ENCODE measurements around the gene TNNC1. TPM values are rescaled to one million over a fixed set of nuclear protein-coding genes. Genes with fewer than 3 reads are reported as not detected.

Gene TNNC1
- total and polyA plus RNA-seq, 2 of the 13 experiments (the other 11 are each of a cell fraction or from before 2014, with no cell fraction given): 11.8 to 36.4 TPM

- TF ChIP-seq, protein P1, sequence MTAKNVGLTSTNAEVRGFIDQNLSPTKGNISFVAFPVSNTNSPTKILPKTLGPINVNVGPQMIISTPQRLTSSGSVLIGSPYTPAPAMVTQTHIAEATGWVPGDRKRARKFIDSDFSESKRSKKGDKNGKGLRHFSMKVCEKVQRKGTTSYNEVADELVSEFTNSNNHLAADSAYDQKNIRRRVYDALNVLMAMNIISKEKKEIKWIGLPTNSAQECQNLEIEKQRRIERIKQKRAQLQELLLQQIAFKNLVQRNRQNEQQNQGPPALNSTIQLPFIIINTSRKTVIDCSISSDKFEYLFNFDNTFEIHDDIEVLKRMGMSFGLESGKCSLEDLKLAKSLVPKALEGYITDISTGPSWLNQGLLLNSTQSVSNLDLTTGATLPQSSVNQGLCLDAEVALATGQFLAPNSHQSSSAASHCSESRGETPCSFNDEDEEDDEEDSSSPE (CRISPR knock-in tag; IDR thresholded peaks at IDR 0.05): peak; percentile 65
- no peak for TF ChIP-seq MYNN (CRISPR knock-in tag; IDR thresholded peaks at IDR 0.05; ENCODE audit: low read depth)
- TF ChIP-seq ZSCAN25 (CRISPR knock-in tag; IDR thresholded peaks at IDR 0.05): peak; percentile 64; the same call in 1 of the 2 replicates
- TF ChIP-seq ZBTB42 (CRISPR knock-in tag; IDR thresholded peaks at IDR 0.05): no peak; the same call in 1 of the 2 replicates
- no peak for TF ChIP-seq SIN3B (IDR thresholded peaks at IDR 0.05; ENCODE audit: low read length)
- TF ChIP-seq ZNF674 (CRISPR knock-in tag; IDR thresholded peaks at IDR 0.05; ENCODE audit: low read depth): no peak
- TF ChIP-seq HNRNPK (IDR thresholded peaks at IDR 0.05; ENCODE audit: low read depth, low read length, poor library complexity, severe bottlenecking): no peak
- TF ChIP-seq ZNF276 (CRISPR knock-in tag; IDR thresholded peaks at IDR 0.05; ENCODE audit: low read depth): no peak; the same call in 1 of the 2 replicates
- no peak for TF ChIP-seq ZNF629 (CRISPR knock-in tag; conservative IDR thresholded peaks at IDR 0.05)
- no peak for TF ChIP-seq MED13 (CRISPR knock-in tag; IDR thresholded peaks at IDR 0.05)
- no peak for TF ChIP-seq E2F1 (CRISPR knock-in tag; IDR thresholded peaks at IDR 0.05)
- TF ChIP-seq ZNF160 (CRISPR knock-in tag; IDR thresholded peaks at IDR 0.05): no peak
- no peak for TF ChIP-seq JUND (CRISPR knock-in tag; IDR thresholded peaks at IDR 0.05)
- no peak for TF ChIP-seq JDP2 (CRISPR knock-in tag; IDR thresholded peaks at IDR 0.05; ENCODE audit: borderline replicate concordance)
- TF ChIP-seq MIER3 (CRISPR knock-in tag; IDR thresholded peaks at IDR 0.05; ENCODE audit: borderline replicate concordance): 0 out of 2 replicates have a peak, but pooled peaks have one; percentile 22
- TF ChIP-seq ZNF816 (CRISPR knock-in tag; IDR thresholded peaks at IDR 0.05; ENCODE audit: borderline replicate concordance): no peak
- no peak for TF ChIP-seq TCF12 (IDR thresholded peaks at IDR 0.05)
- TF ChIP-seq TCF12 (CRISPR knock-in tag; IDR thresholded peaks at IDR 0.05): no peak
- TF ChIP-seq SP4 (CRISPR knock-in tag; IDR thresholded peaks at IDR 0.05): peak; percentile 88
- TF ChIP-seq ZNF614 (CRISPR knock-in tag; IDR thresholded peaks at IDR 0.05; ENCODE audit: borderline replicate concordance): no peak
- no peak for TF ChIP-seq MED8 (CRISPR knock-in tag; IDR thresholded peaks at IDR 0.05; ENCODE audit: insufficient replicate concordance)
- TF ChIP-seq ZNF652 (CRISPR knock-in tag; IDR thresholded peaks at IDR 0.05; ENCODE audit: borderline replicate concordance, low read depth): no peak
- TF ChIP-seq, protein P2, sequence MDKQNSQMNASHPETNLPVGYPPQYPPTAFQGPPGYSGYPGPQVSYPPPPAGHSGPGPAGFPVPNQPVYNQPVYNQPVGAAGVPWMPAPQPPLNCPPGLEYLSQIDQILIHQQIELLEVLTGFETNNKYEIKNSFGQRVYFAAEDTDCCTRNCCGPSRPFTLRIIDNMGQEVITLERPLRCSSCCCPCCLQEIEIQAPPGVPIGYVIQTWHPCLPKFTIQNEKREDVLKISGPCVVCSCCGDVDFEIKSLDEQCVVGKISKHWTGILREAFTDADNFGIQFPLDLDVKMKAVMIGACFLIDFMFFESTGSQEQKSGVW (CRISPR knock-in tag; IDR thresholded peaks at IDR 0.05; ENCODE audit: borderline replicate concordance): no peak
- 0 out of 2 replicates have a peak, but pooled peaks have one; percentile 14 for TF ChIP-seq HIVEP1 (CRISPR knock-in tag; IDR thresholded peaks at IDR 0.05)
Observed at GRCh38 chr3:52444860-52445793, 8.7 kb downstream of the TNNC1 start, which contains the start of gene SEMA3G (continued).

All from HepG2 (cell line).